ENCODE measurements around the gene UGT1A6.
"Not testable (repeated sequence)": the region's sequence is repeated elsewhere in the genome, so short reads cannot be mapped to it uniquely, and the experiment has no call there.

Gene UGT1A6

GRCh38 chr2:233728723-233729301 lies 36.1 kb downstream of the UGT1A6 start, which contains the start of gene UGT1A3:
Gene UGT1A3 (plus strand): TSS chr2:233729042. CDS start chr2:233729127, 85 bp downstream.
- DNase-seq (ENCODE audit: low read depth), result no peak

GRCh38 chr2:233736868-233737653 lies 44.4 kb downstream of the UGT1A6 start:
- DNase-seq (ENCODE audit: low read depth), result not testable (repeated sequence)

GRCh38 chr2:233740870-233741269 lies 48.2 kb downstream of the UGT1A6 start:
- no peak for DNase-seq (ENCODE audit: low read depth)

- no peak for DNase-seq (ENCODE audit: low read depth)
These were observed 51.0 kb downstream of the UGT1A6 start for GRCh38 chr2:233743464-233744259.

- DNase-seq (ENCODE audit: low read depth), result no peak
These were observed 52.5 kb downstream of the UGT1A6 start for GRCh38 chr2:233745073-233745755.

- DNase-seq (ENCODE audit: low read depth), result not testable (repeated sequence)
These were observed 53.1 kb downstream of the UGT1A6 start for GRCh38 chr2:233745838-233746237.

- DNase-seq (ENCODE audit: low read depth), result no peak
These were observed 54.0 kb downstream of the UGT1A6 start for GRCh38 chr2:233746475-233747282.

GRCh38 chr2:233747283-233747544 lies 54.5 kb downstream of the UGT1A6 start:
- DNase-seq (ENCODE audit: low read depth), result no peak

GRCh38 chr2:233750689-233751088 lies 58.0 kb downstream of the UGT1A6 start:
- DNase-seq (ENCODE audit: low read depth), result not testable (repeated sequence)

- not testable (repeated sequence) for DNase-seq (ENCODE audit: low read depth)
These were observed 58.7 kb downstream of the UGT1A6 start for GRCh38 chr2:233751212-233752009.

GRCh38 chr2:233754872-233755611 lies 62.4 kb downstream of the UGT1A6 start:
- no peak for DNase-seq (ENCODE audit: low read depth)

GRCh38 chr2:233756429-233757081 lies 63.9 kb downstream of the UGT1A6 start:
- no peak for DNase-seq (ENCODE audit: low read depth)

- no peak for DNase-seq (ENCODE audit: low read depth)
These were observed 65.5 kb downstream of the UGT1A6 start for GRCh38 chr2:233758141-233758540.

GRCh38 chr2:233758849-233759248 lies 66.2 kb downstream of the UGT1A6 start:
- no peak for DNase-seq (ENCODE audit: low read depth)

GRCh38 chr2:233760043-233760442 lies 67.4 kb downstream of the UGT1A6 start, which contains the start of gene UGT1A1:
Gene UGT1A1 (plus strand): TSS chr2:233760270. CDS start chr2:233760288, 18 bp downstream.
- no peak for DNase-seq (ENCODE audit: low read depth)

- no peak for DNase-seq (ENCODE audit: low read depth)
These were observed 68.5 kb downstream of the UGT1A6 start for GRCh38 chr2:233761040-233761769.

GRCh38 chr2:233764264-233764663 lies 71.6 kb downstream of the UGT1A6 start:
- DNase-seq (ENCODE audit: low read depth), result peak; percentile 38

- no peak for DNase-seq (ENCODE audit: low read depth)
These were observed 72.1 kb downstream of the UGT1A6 start for GRCh38 chr2:233764761-233765160.

- no peak for DNase-seq (ENCODE audit: low read depth)
These were observed 73.7 kb downstream of the UGT1A6 start for GRCh38 chr2:233766416-233766815.

Data from GM04504 (cell line).